ENCODE data around the gene OR2B6.

GRCh38 chr6:27922949-27923348 is 34.1 kb upstream of the OR2B6 start:
- TF ChIP-seq SP1 (IDR thresholded peaks at IDR 0.05; ENCODE audit: low read depth, low read length) = no peak
- TF ChIP-seq SIRT6 (IDR thresholded peaks at IDR 0.05; ENCODE audit: low read length) = no peak
- TF ChIP-seq EZH2 (IDR thresholded peaks at IDR 0.05; ENCODE audit: low read depth, low read length, severe bottlenecking) = no peak
- TF ChIP-seq EP300 (IDR thresholded peaks at IDR 0.05; ENCODE audit: borderline replicate concordance in 1 of 2, low read depth in 2 of 2, low read length in 2 of 2) = no peak
- TF ChIP-seq CTCF (IDR thresholded peaks at IDR 0.05; ENCODE audit: control extremely low read depth in 1 of 3, insufficient read depth in 1 of 3, low read depth in 1 of 3, low read length in 3 of 3) = no peak
- no peak for TF ChIP-seq POLR2AphosphoS5 (IDR thresholded peaks at IDR 0.05; ENCODE audit: low read depth, low read length)
- no peak for TF ChIP-seq FOSL1 (IDR thresholded peaks at IDR 0.05; ENCODE audit: insufficient read depth, low read depth, low read length)
- TF ChIP-seq TAF7 (optimal IDR thresholded peaks at IDR 0.05; ENCODE audit: borderline replicate concordance, low read depth, low read length) = no peak
